HCT116 (cell line): Measurements from ENCODE around the gene ANTKMT. TPM values are rescaled to one million over a fixed set of nuclear protein-coding genes. Genes with fewer than 3 reads are reported as not detected.

Experiments
- ATAC-seq: fragments of 200-7000 bp; cut with Tn5 transposase; 2 replicates; pipeline ENCODE4 v1.9.1; 2020; ENCODE audit warnings: mild to moderate bottlenecking, moderate library complexity
- BruUV-seq: library from RNA; stranded (reverse); fragments of 400-500 nt; replicated peaks from 2 replicates; lab custom pipeline; 2021; lab: Mats Ljungman, UMichigan
- CTCF ChIA-PET: fragments of 300-600 bp; sonication (Branson Sonifier 250); formaldehyde crosslinking; loops from one replicate; lab custom pipeline; 2021; ENCODE audit warnings: antibody characterized with exemption; lab: Charles Lee
- POLR2A ChIA-PET: fragments of 300-600, 350-600 bp; sonication (Branson Sonifier 250); formaldehyde crosslinking; loops from one replicate; lab custom pipeline; 2021; ENCODE audit warnings: antibody characterized with exemption; lab: Charles Lee
- RAD21 ChIA-PET, 2 experiments: fragments of 300-600 bp; sonication (Branson Sonifier 250); formaldehyde crosslinking; loops; one replicate each; lab custom pipeline; 2023; ENCODE audit warnings: low total read pairs in 2 of 2; ENCODE audit not compliant: uncharacterized antibody in 2 of 2, unreplicated experiment in 2 of 2, low non-redundant PET in 1 of 2; lab: Charles Lee
- DNase-seq: peaks from one replicate; pipeline ENCODE4 v3.0.0-alpha.2; 2010; ENCODE audit warnings: low read depth, low spot score
- H2AFZ ChIP-seq: fragments of 200-600 bp; shearing (Covaris generic), sonication (generic); 2 replicates; pipeline ENCODE4 v1.6.1; 2017; ENCODE audit warnings: low read depth, mixed run types, mixed read lengths, antibody characterized with exemption, low read length; ENCODE audit not compliant: poor library complexity, severe bottlenecking
- H3K27ac ChIP-seq: 2 replicates; pipeline ENCODE4 v1.5.1; 2012; ENCODE audit warnings: low read depth, low read length
- H3K27me3 ChIP-seq: fragments of 200-600 bp; sonication (generic); 2 replicates; pipeline ENCODE4 v1.6.1; 2016; ENCODE audit warnings: mixed run types, low read length, mixed read lengths; ENCODE audit not compliant: insufficient read depth
- H3K36me3 ChIP-seq, 2 experiments: fragments of 200-500 bp in 1 of 2; fragments of 200-600 bp in 1 of 2; sonication (Bioruptor generic) in 1 of 2; sonication (generic) in 1 of 2; 2 replicates each; pipeline versions ENCODE4 v1.5.1 to v1.6.1; 2014 to 2016; ENCODE audit warnings: low read length in 2 of 2, inconsistent platforms in 1 of 2, mixed read lengths in 1 of 2, mixed run types in 1 of 2; ENCODE audit not compliant: insufficient read depth in 2 of 2, control insufficient read depth in 1 of 2
- H3K4me1 ChIP-seq, 2 experiments: fragments of 200-600 bp in 1 of 2; sonication (generic) in 1 of 2; 2 replicates each; pipeline versions ENCODE4 v1.5.1 to v1.6.1; 2012 to 2017; ENCODE audit warnings: low read length in 2 of 2, inconsistent platforms in 1 of 2, mild to moderate bottlenecking in 1 of 2, mixed read lengths in 1 of 2, mixed run types in 1 of 2, moderate library complexity in 1 of 2; ENCODE audit not compliant: insufficient read depth in 2 of 2, control insufficient read depth in 1 of 2
- H3K4me2 ChIP-seq: fragments of 200-600 bp; sonication (generic); 2 replicates; pipeline ENCODE4 v1.6.1; 2017; ENCODE audit warnings: mixed run types, low read length, mixed read lengths
- H3K4me3 ChIP-seq, 2 experiments: fragments of 200-600 bp in 1 of 2; sonication (generic) in 1 of 2; replicated peaks in 1 of 2; 2 replicates each; pipeline ENCODE4 v1.5.1; 2011 to 2016; ENCODE audit warnings: low read length in 2 of 2, control low read depth in 1 of 2, low read depth in 1 of 2, mild to moderate bottlenecking in 1 of 2, mixed read lengths in 1 of 2, mixed run types in 1 of 2
- H3K79me2 ChIP-seq: fragments of 200-600 bp; sonication (generic); 2 replicates; pipeline ENCODE4 v1.6.1; 2017; ENCODE audit warnings: mild to moderate bottlenecking, mixed run types, low read length, moderate library complexity, mixed read lengths; ENCODE audit not compliant: insufficient read depth
- H3K9ac ChIP-seq: fragments of 200-600 bp; sonication (generic); 2 replicates; pipeline ENCODE4 v1.6.1; 2016; ENCODE audit warnings: low read length, mixed read lengths
- H3K9me2 ChIP-seq: fragments of 200-600 bp; sonication (generic), shearing (Covaris generic); 2 replicates; pipeline ENCODE4 v1.6.1; 2017; ENCODE audit warnings: mixed run types, mild to moderate bottlenecking, moderate library complexity; ENCODE audit not compliant: insufficient read depth
- H3K9me3 ChIP-seq, 2 experiments: fragments of 200-500 bp in 1 of 2; fragments of 200-600 bp in 1 of 2; sonication (Bioruptor generic) in 1 of 2; sonication (generic) in 1 of 2; 2 replicates each; pipeline ENCODE4 v1.6.1; 2014 to 2017; ENCODE audit warnings: low read length in 2 of 2, mixed read lengths in 2 of 2, inconsistent platforms in 1 of 2, low read depth in 1 of 2, mild to moderate bottlenecking in 1 of 2, mixed run types in 1 of 2, moderate library complexity in 1 of 2; ENCODE audit not compliant: control insufficient read depth in 1 of 2, insufficient read depth in 1 of 2
- H4K20me1 ChIP-seq: fragments of 200-600 bp; sonication (generic), shearing (Covaris generic); 2 replicates; pipeline ENCODE4 v1.6.1; 2017; ENCODE audit warnings: mixed run types, mild to moderate bottlenecking, moderate library complexity; ENCODE audit not compliant: insufficient read depth
- ATF3 ChIP-seq: IDR thresholded peaks from 2 replicates; pipeline ENCODE4 v1.6.1; 2012
- CBX3 ChIP-seq: IDR thresholded peaks from 2 replicates; pipeline ENCODE4 v1.6.1; 2012; ENCODE audit warnings: low read depth
- CEBPB ChIP-seq: IDR thresholded peaks from 2 replicates; pipeline ENCODE4 v1.6.1; 2012; ENCODE audit warnings: low read depth
- CTCF ChIP-seq, 3 experiments: fragments of 200-600 bp in 1 of 3; sonication (generic) in 1 of 3; IDR thresholded peaks in 2 of 3; conservative IDR thresholded peaks in 1 of 3; 2 replicates each; pipeline ENCODE4 v1.5.1; 2012 to 2017; ENCODE audit warnings: low read depth in 2 of 3, low read length in 2 of 3, antibody characterized with exemption in 1 of 3, borderline replicate concordance in 1 of 3, control low read depth in 1 of 3, mild to moderate bottlenecking in 1 of 3, mixed read lengths in 1 of 3, mixed run types in 1 of 3, moderate library complexity in 1 of 3; ENCODE audit not compliant: insufficient read depth in 1 of 3
- EGR1 ChIP-seq: IDR thresholded peaks from 2 replicates; pipeline ENCODE4 v1.6.1; 2012; ENCODE audit warnings: low read depth
- ELF1 ChIP-seq: IDR thresholded peaks from 2 replicates; pipeline ENCODE4 v1.6.1; 2012; ENCODE audit warnings: low read depth, borderline replicate concordance
- EZH2 ChIP-seq: fragments of 200-600 bp; sonication (generic); IDR thresholded peaks from 2 replicates; pipeline ENCODE4 v1.6.1; 2017; ENCODE audit warnings: antibody characterized with exemption, mixed run types
- EZH2phosphoT487 ChIP-seq: fragments of 200-600 bp; IDR thresholded peaks from 2 replicates; pipeline ENCODE4 v1.6.1; 2018; ENCODE audit warnings: antibody characterized with exemption, borderline replicate concordance
- FOSL1 ChIP-seq: IDR thresholded peaks from 2 replicates; pipeline ENCODE4 v1.6.1; 2012; ENCODE audit warnings: low read depth
- JUND ChIP-seq: IDR thresholded peaks from 2 replicates; pipeline ENCODE4 v1.6.1; 2012
- MAX ChIP-seq: IDR thresholded peaks from 2 replicates; pipeline ENCODE4 v1.6.1; 2012
- RAD21 ChIP-seq: IDR thresholded peaks from 2 replicates; pipeline ENCODE4 v1.6.1; 2012; ENCODE audit warnings: low read depth, mild to moderate bottlenecking
- SIN3A ChIP-seq: IDR thresholded peaks from 2 replicates; pipeline ENCODE4 v1.6.1; 2012; ENCODE audit warnings: low read depth
- SP1 ChIP-seq: IDR thresholded peaks from 2 replicates; pipeline ENCODE4 v1.6.1; 2012; ENCODE audit warnings: low read depth
- SRF ChIP-seq: IDR thresholded peaks from 2 replicates; pipeline ENCODE4 v1.6.1; 2012; ENCODE audit warnings: low read depth
- TCF7L2 ChIP-seq: IDR thresholded peaks from 2 replicates; pipeline ENCODE4 v1.7.0; 2011; ENCODE audit warnings: borderline replicate concordance, inconsistent platforms; ENCODE audit not compliant: insufficient read depth, insufficient read length; ENCODE audit errors: extremely low read depth
- YY1 ChIP-seq: IDR thresholded peaks from 2 replicates; pipeline ENCODE4 v1.6.1; 2011; ENCODE audit warnings: low read length, low read depth, moderate library complexity, mild to moderate bottlenecking; ENCODE audit not compliant: insufficient replicate concordance; ENCODE audit errors: extremely low read depth
- ZBTB33 ChIP-seq: IDR thresholded peaks from 2 replicates; pipeline ENCODE4 v1.6.1; 2011; ENCODE audit warnings: mild to moderate bottlenecking, low read length, moderate library complexity; ENCODE audit not compliant: insufficient replicate concordance; ENCODE audit errors: extremely low read depth
- ZFX ChIP-seq: fragments of 450-650 bp; IDR thresholded peaks from 2 replicates; pipeline ENCODE4 v1.6.1; 2017
- ZNF274 ChIP-seq: fragments of 200-500 bp; sonication (Bioruptor generic); IDR thresholded peaks from 2 replicates; pipeline ENCODE4 v1.6.1; 2014; ENCODE audit warnings: mild to moderate bottlenecking, low read depth, low read length, inconsistent platforms
- intact Hi-C: fragments of 100-400 bp; cut with micrococcal nuclease; formaldehyde crosslinking; loops from 2 replicates; pipeline ENCODE4 v1.10.0; 2022
- total RNA-seq: library from RNA; stranded (reverse); gene quantifications from one replicate; pipeline ENCODE4 v1.2.1, GENCODE V29; 2021; ENCODE audit not compliant: unreplicated experiment

The ANTKMT gene
- total RNA-seq, 1 experiment from 2014 or later: 65.4 TPM

- no peak for TF ChIP-seq RAD21
- no peak for TF ChIP-seq MAX
- TF ChIP-seq ATF3: no peak
- TF ChIP-seq YY1: no peak
- no peak for TF ChIP-seq SIN3A
- TF ChIP-seq TCF7L2: no peak
- TF ChIP-seq EGR1: no peak
- no peak for TF ChIP-seq ZBTB33
- TF ChIP-seq FOSL1: no peak
- TF ChIP-seq ZNF274: no peak
- TF ChIP-seq SRF: no peak
- no peak for TF ChIP-seq EZH2
- TF ChIP-seq SP1: no peak
- TF ChIP-seq CTCF (IDR thresholded peaks at IDR 0.05 in 2 of 3, conservative IDR thresholded peaks at IDR 0.05 in 1 of 3; ENCODE audit: borderline replicate concordance in 1 of 3, insufficient read depth in 1 of 3, low read depth in 2 of 3, low read length in 2 of 3): no peak
- TF ChIP-seq ZFX: no peak
- no peak for TF ChIP-seq JUND
- TF ChIP-seq ELF1: no peak
- no peak for TF ChIP-seq CEBPB
- no peak for TF ChIP-seq EZH2phosphoT487
- no peak for TF ChIP-seq CBX3
- Histone ChIP-seq H3K79me2 (peaks cover 14% of the 10 kb centered on the region; the same call in 1 of the 2 replicates), H4K20me1 (no peaks in the 10 kb centered on the region), H3K9ac (no peak overlapping the region), H2AFZ (no peak overlapping the region), H3K4me1 (peaks cover 14 to 15% of the 10 kb centered on the region in 2 experiments), H3K9me2 (no peaks in the 10 kb centered on the region), H3K4me3 (no peak overlapping the region), H3K4me2 (no peak overlapping the region), H3K9me3 (no peaks in the 10 kb centered on the region), H3K36me3 (peaks cover 7 to 11% of the 10 kb centered on the region in 2 experiments; a peak in 3 of 4 replicates), H3K27me3 (no peaks in the 10 kb centered on the region), H3K27ac (no peak overlapping the region; the same call in 1 of the 2 replicates)
- RAD21 ChIA-PET: no interaction called here
- ATAC-seq (no peak), DNase-seq (no peak)
- POLR2A ChIA-PET: no interaction called here
- CTCF ChIA-PET: no interaction called here
- intact Hi-C loops: no loop called here
- BruUV-seq: no TSS peak
These were observed 46.1 kb downstream of the ANTKMT start for GRCh38 chr16:766820-767640.
